ENCODE results near the gene ANKH.

ANKH gene

GRCh38 chr5:14664270-14665100 is 207.1 kb downstream of the ANKH start, which contains the start of gene OTULIN:
TSS of gene OTULIN (plus strand) at chr5:14664718. CDS start at chr5:14664826, 108 bp downstream.
- TF ChIP-seq MAX (IDR thresholded peaks at IDR 0.05) (peak; percentile 98), REST (IDR thresholded peaks at IDR 0.05; ENCODE audit: low read depth) (no peak), CREB1 (IDR thresholded peaks at IDR 0.05; ENCODE audit: low read depth) (peak; percentile 70; the same call in 1 of the 2 replicates), FOXM1 (IDR thresholded peaks at IDR 0.05; ENCODE audit: borderline replicate concordance, low read depth) (no peak), TAF1 (IDR thresholded peaks at IDR 0.05; ENCODE audit: low read depth) (peak; percentile 75), USF1 (IDR thresholded peaks at IDR 0.05) (peak; percentile 14), CEBPB (IDR thresholded peaks at IDR 0.05) (no peak), ZBTB7A (IDR thresholded peaks at IDR 0.05; ENCODE audit: low read depth) (peak; percentile 85), RAD21 (IDR thresholded peaks at IDR 0.05; ENCODE audit: low read depth) (no peak), TCF12 (IDR thresholded peaks at IDR 0.05; ENCODE audit: low read depth) (peak; percentile 54; the same call in 1 of the 2 replicates)

GRCh38 chr5:14663734-14664269 is 207.8 kb downstream of the ANKH start:
- 0 out of 2 replicates have a peak, but pooled peaks have one; percentile 3 for TF ChIP-seq EP300 (IDR thresholded peaks at IDR 0.05; ENCODE audit: borderline replicate concordance)
- no peak for TF ChIP-seq NFIC (IDR thresholded peaks at IDR 0.05)

- TF ChIP-seq TCF12 (IDR thresholded peaks at IDR 0.05; ENCODE audit: low read depth) (no peak), EGR1 (IDR thresholded peaks at IDR 0.05) (no peak), TEAD4 (IDR thresholded peaks at IDR 0.05) (no peak), CREB1 (IDR thresholded peaks at IDR 0.05; ENCODE audit: low read depth) (no peak), ZBTB7A (IDR thresholded peaks at IDR 0.05; ENCODE audit: low read depth) (no peak), FOXM1 (IDR thresholded peaks at IDR 0.05; ENCODE audit: borderline replicate concordance, low read depth) (no peak)
These were observed 208.8 kb downstream of the ANKH start for GRCh38 chr5:14662721-14663260.

- TF ChIP-seq RAD21 (IDR thresholded peaks at IDR 0.05; ENCODE audit: low read depth) (no peak), YY1 (IDR thresholded peaks at IDR 0.05; ENCODE audit: low read depth) (no peak), ZBTB7A (IDR thresholded peaks at IDR 0.05; ENCODE audit: low read depth) (no peak)
These were observed 210.7 kb downstream of the ANKH start for GRCh38 chr5:14660833-14661232.

- TF ChIP-seq NFIC (IDR thresholded peaks at IDR 0.05) = no peak
- no peak for TF ChIP-seq TAF1 (IDR thresholded peaks at IDR 0.05; ENCODE audit: low read depth)
These were observed 211.6 kb downstream of the ANKH start for GRCh38 chr5:14659821-14660607.

GRCh38 chr5:14656898-14657297 is 214.7 kb downstream of the ANKH start:
- TF ChIP-seq REST (IDR thresholded peaks at IDR 0.05; ENCODE audit: low read depth) (no peak), USF1 (IDR thresholded peaks at IDR 0.05) (no peak), EP300 (IDR thresholded peaks at IDR 0.05; ENCODE audit: borderline replicate concordance) (no peak), MAX (IDR thresholded peaks at IDR 0.05) (no peak), RAD21 (IDR thresholded peaks at IDR 0.05; ENCODE audit: low read depth) (no peak), YY1 (IDR thresholded peaks at IDR 0.05; ENCODE audit: low read depth) (no peak), EGR1 (IDR thresholded peaks at IDR 0.05) (no peak), NFIC (IDR thresholded peaks at IDR 0.05) (no peak), CEBPB (IDR thresholded peaks at IDR 0.05) (no peak), TCF12 (IDR thresholded peaks at IDR 0.05; ENCODE audit: low read depth) (no peak), FOXM1 (IDR thresholded peaks at IDR 0.05; ENCODE audit: borderline replicate concordance, low read depth) (no peak)

Data from Ishikawa (cell line).